HG02798 (cell line): Measurements from ENCODE around the gene S1PR5.
"Not testable (repeated sequence)": the region's sequence is repeated elsewhere in the genome, so short reads cannot be mapped to it uniquely, and the experiment has no call there.

Experiments
- ATAC-seq: cut with Tn5 transposase; IDR thresholded peaks from one replicate; pipeline ENCODE4 v1.9.1; 2021; ENCODE audit warnings: mild to moderate bottlenecking; ENCODE audit not compliant: unreplicated experiment, poor library complexity

Gene S1PR5, protein sequence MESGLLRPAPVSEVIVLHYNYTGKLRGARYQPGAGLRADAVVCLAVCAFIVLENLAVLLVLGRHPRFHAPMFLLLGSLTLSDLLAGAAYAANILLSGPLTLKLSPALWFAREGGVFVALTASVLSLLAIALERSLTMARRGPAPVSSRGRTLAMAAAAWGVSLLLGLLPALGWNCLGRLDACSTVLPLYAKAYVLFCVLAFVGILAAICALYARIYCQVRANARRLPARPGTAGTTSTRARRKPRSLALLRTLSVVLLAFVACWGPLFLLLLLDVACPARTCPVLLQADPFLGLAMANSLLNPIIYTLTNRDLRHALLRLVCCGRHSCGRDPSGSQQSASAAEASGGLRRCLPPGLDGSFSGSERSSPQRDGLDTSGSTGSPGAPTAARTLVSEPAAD

DNA sequence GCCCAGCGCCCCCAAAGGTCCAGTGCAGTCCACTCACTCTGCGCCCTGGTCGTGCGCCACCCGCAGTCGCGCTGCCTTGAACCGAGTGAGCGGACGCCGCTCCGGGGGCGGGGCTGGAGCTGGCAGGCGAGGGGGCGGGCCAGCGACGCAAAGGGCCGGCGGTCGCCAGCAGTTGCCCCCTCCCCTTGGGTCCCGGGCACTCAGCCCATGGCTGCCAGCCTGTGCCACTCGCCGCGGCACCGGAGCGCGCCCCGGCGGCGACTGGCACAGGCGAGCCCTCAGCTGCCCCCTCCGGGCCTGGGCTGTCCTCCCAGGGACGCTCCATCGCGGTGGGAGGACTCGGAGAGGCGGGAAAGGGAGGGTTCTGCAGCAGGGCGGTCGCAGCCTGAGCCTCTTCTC, at the start of gene S1PR5:
S1PR5 (minus strand) TSS at position 87 of the 399 bp plus-strand sequence. CDS start 2,436 bp downstream, outside the sequence.
- no peak for ATAC-seq

DNA sequence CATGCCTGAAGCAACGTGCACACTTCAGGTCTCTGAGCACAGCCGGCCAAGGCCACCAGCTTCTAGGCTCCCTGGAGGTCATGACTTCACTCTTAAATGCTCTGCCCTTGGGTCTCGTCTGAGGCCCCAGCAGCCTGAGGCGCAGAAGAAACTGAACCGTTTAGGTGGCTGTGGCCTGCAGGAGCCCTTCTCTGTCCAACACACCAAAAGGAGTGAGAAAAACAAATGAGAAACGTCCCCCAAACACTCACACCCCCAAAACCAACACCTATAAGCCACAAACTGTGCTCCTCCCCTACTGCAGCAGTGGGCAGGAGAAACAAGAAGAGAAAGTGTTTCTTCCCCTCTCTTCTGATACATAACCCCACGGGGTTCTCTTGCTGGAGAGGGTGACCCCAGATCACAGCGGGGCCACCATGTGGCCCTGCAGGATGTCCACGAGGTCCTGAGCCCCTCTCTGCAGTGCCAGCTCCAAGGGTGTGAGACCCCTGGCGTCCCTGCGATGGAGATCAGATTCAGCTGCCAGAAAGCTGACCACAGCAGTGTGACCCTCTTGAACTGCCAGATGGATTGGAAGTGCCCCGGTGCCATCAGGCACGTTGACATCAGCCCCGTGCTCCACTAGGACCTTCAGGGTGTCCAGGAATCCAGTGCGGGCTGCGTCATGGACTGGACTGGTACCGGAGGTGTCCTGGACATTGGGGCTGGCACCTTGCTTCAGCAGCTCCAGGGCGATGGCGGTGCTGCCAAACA, 49.6 kb upstream of the S1PR5 start:
- peak; percentile 19 for ATAC-seq

DNA sequence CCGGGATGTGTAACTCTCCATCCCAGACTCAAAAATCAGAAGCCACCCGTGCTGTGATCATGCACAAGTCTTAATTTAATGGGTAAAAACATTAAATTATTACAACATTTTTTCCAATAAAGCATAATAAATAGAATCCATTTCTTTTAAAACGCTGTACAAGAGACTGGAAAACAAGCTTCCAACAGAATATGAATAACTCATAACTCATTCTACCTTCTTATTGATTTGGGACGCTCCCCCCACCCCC, 49.1 kb upstream of the S1PR5 start:
- no peak for ATAC-seq

DNA sequence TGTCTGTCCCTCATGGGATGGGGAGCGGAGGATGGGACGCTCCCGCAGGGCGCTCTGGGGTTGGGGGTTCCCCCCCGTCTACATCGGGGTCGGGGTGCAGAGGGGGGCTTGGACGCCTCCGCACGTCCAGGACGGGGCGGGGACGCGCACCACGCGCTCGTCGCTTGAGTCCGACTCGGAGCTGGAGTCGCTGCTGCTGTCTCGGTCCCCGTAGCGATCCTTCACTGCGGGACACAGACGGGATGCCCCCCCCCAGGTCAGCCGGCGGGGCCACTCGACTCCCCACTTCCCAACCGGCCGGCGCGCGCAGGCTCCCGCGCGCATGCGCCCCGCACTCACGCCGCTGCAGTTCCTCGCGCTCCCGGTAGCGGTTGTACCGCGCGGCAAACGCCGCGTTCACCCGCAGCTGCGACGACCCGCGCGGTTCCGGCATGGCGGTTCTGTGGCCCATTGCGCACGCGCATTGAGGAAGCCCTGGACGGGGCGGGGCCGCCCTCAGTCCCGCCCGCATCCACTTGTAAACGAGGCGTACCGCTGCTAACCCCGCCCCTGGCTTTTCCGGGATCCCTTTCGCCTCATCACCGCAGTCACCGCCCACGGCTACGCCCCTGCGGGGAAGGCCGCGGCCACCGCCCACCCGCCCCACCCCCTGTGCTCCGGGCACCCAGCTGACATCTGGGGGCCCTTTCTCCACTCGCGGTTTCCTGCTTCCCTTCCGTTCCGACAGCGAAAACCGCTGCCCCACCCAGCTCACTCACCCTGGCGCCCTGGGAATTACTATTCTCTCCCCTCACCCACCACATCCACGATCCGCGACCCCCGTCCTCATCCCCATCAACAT, 48.5 kb upstream of the S1PR5 start, which contains the start of gene KRI1:
KRI1 (minus strand) TSS at position 444 of the 841 bp plus-strand sequence; CDS start at position 433, 11 bp downstream.
- ATAC-seq, result peak; percentile 62

DNA sequence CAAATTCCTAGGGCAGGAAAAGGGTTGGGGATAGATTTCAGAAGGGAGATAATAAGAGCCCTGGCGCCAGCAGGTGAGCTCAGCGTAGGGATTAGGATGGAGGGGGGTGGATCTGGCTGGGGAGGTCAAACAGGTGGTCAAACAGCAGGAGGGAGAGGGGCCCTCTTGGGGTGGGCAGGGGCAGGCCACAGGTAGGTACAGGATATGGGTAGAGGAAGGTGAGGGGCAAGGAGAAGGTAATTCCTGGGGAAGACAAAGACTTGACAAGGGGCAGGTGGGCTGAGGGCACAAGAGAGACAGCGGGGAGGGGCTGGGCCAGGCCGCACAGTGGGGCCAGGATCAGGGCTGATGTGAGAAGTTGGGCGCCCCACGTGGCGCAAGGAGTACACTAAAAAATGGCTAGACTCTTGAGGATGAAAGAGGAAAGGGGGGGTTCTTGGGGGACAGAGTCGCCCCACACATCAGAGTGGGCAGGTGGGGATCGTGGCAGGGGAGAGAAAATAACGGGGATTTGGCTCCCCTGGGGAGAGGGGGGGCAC, 47.9 kb upstream of the S1PR5 start:
- no peak for ATAC-seq

DNA sequence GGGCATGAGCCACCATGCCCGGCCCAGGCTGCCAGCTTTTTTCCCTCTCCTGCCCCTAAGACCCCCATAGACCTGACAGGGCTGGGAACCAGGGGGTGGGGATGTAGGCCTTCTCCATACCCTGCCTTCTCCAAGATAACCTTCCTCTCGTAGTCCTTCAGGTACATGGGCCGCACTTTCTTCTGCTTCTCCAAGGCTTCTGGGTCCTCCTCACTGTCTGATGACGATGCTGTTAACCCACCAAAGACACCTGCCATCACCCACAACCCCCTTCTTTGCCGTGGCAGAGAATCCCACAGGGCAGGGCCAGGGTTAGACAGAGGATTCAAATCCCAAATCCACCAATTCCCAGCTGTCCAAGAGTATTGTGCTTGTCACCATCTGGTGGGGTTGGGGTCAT, 45.4 kb upstream of the S1PR5 start:
- no peak for ATAC-seq

DNA sequence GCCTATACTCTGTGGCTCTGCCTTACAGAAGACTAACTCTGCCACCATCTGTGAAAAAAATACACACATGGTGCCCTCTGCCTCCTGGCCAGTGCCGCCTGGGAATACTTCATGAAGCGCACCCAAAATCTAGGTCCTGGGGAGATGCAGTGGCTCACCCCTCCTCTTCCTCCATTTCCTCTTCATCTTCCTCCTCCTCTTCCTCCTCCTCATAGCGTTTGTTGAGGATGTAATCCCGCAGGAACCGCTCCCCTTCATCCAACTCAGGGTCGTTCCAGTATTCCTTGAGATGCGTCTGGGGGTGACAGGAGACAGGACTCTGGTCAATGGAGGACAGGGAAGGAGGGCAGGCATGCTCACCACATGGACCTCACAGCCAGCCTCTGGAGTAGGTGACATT, 42.9 kb upstream of the S1PR5 start:
- ATAC-seq, result no peak

DNA sequence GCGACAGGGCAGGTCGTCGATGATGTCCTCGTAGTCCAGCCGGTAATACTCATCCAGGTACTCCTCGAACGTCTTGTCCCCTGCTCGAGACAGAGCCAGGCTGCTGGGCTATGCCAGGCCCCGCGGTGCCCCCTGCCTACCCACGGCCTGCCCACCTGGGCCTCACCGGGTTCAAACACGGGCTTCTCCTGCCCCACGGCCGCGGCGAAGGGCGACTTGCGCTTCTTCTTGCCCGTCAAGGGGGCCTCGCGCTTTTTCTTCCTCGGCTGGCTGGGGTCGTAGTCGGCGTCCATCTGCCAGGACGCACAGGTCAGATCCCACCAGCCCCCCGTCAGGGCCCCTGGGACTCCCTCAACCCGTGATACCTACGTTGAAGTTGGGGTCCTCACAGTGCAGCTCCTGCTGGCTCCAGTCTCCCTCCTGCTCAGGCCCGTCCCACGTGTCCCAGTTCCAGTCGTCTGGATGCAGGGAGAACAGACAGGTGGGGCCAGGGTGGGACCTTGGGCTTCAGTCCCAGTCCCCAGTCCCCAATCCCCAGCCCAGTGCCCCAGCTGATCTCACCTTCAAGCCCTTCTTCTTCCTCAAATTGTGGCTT, 40.5 kb upstream of the S1PR5 start:
- no peak for ATAC-seq

DNA sequence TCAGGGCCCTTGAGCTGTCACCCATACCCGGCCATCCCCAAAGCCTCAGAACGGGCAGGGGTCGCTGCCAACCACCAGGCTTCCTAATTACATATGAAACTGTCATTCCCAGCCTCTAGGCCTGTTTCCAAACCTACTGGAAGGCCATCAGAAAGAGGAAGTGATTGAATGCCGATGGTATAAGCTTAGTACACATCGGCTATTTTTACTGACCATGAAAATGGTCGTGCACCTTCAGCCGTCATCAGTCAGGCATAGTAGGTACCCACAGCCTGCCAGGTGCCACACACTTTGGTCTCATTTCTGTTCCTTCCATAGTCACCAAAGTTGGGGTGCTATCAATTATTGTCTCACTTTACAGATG, 38.3 kb upstream of the S1PR5 start:
- ATAC-seq, result no peak

DNA sequence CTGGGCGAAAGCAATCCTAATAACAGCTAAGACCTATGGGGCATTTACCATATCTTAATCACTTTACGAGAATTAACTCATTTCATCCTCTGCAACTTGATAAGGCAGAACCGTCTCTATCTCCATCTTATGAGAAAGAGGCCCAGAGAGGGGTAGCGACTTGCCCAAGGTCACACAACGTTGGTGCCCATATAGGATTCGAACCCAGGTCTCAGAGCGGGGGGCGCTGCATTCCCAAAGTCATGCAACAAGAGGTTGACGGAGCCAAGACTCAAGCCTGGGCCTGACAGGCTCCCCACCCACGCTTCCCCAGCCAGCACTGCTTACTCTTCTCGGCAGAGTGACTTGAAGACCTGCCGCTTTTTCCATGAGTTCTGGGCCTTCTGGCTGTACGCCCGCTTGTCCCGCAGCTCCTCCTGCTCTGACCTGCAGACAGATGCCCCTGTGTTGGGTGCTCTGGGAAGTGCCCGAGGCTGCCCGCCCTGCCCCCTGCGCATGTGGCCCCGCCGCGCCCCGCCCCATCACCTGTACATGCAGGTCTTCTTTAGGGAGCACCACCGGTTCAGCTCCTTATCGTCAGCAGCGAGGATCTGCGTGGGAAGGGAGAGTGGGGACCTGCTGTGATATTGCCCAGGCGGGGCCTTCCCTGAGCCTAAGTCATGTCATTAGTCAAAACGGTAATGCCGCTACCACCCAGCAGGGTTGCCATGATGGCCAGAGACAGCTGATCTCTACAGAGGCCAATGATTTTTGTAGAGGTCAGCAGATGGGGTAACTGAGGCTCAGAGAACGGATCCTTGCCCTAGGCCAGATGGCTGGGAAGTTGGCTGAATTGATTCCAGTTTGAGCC, 37.7 kb upstream of the S1PR5 start:
- no peak for ATAC-seq

DNA sequence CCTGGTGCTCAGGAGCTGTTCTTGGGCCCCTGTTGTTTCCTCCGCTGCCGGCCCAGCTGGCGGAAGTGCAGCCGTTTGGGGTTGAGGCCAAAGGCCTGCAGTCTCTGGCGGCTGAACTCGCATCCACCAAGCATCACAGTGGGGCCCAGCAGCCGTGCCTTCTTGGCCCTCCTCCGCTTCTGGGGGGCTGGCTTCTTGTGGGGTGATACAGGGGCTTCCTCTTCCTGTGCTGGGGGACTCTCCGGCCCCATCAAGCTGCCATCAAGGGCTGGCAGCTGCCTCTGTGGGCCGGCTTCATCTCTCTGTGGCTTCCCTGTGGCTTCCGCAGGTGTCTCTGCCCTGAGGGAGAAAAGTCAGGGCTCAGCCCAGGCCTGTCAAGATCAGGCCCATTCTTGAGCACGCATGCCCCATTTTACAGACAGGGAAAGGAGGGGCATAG, 36.7 kb upstream of the S1PR5 start:
- peak; percentile 55 for ATAC-seq

DNA sequence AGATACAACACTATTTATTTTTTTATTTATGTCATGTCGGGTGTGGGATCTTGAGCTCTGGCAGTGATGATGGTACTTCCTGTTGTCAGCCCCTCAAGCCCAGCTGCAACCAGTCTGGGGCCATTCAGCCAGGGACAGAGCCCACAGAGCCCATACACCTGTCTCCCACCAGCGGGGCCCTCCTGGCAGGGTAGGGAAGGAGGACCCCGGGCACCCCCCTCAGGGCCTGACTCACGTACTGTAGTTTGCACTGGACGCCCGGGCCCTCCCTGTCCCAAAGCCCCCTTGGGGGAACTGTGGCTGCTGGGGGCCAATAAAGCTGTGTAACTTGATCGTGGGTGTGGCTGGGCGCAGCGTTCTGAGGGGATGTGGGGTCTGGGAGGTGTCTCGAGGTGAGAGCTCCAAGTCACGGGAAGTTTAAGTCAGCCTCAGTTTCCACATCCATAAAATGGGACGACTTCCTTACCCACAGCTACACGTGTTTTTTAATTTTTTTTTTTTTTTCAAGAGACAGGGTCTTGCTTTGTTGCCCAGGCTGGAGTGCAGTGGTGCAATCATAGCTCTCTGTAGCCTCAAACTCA, 35.9 kb upstream of the S1PR5 start:
- no peak for ATAC-seq

DNA sequence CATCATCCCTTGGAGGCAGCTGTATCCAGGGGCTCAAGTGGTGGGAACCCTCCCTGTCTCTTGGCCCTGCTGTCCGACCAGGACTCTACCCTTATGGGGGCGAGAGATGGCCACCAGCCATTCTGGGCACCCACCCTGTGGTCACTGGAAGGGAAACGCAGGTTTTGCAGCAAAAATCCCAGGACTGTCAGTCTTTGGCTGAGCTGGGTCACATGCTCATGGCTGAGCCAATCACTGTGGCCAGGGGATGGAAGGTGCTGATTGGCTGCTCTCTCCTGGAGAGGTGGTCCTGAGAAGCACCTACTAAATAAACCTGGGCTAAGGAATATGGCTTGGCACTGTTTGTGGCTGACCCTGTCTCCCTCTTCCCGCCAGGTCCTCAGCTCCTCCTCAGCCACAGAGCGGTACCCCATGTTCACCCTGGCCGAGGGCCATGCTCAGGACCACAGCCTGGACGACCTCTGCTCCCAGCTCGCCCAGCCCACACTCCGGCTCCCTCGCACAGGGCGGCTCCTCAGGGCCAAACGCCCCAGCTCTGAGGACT, 35.3 kb upstream of the S1PR5 start:
- ATAC-seq, result no peak

DNA sequence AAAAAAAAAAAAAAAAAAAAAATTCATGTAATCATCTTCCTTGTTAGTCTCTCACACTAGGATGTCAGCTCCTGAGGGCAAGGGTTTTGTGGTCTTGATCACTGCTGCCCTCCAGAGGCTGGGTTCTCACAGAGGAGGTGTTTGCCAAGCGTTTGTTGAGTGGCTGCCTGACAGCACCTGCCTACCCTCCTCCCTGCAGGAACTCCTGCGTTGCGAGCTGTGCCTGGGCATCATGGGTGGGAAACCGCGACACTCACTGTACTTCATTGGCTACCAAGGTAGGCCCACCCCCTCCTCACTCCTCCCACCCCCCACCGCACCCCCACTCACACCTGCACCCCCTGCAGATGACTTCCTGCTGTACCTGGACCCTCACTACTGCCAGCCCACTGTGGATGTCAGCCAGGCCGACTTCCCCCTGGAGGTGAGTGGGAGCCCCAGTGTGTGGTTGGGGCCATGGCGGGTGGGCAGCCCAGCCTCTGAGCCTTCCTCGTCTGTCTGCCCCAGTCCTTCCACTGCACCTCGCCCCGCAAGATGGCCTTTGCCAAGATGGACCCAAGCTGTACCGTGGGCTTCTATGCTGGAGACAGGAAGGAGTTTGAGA, 34.6 kb upstream of the S1PR5 start:
- no peak for ATAC-seq

DNA sequence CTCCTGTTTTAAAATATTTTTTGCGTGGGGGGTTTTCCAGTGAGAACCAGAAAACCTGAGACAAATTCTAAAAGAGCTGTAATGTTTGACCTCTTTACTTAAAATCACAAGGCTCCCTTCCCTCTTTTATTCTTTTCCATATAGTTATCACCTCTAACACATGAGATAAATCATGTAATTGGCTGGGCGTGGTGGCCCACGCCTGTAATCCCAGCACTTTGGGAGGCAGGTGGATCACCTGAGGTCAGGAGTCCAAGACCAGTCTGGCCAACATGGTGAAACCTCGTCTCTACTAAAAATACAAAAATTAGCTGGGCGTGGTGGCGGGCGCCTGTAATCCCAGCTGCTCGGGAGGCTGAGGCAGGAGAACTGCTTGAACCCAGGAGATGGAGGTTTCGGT, 33.8 kb upstream of the S1PR5 start:
- not testable (repeated sequence) for ATAC-seq

DNA sequence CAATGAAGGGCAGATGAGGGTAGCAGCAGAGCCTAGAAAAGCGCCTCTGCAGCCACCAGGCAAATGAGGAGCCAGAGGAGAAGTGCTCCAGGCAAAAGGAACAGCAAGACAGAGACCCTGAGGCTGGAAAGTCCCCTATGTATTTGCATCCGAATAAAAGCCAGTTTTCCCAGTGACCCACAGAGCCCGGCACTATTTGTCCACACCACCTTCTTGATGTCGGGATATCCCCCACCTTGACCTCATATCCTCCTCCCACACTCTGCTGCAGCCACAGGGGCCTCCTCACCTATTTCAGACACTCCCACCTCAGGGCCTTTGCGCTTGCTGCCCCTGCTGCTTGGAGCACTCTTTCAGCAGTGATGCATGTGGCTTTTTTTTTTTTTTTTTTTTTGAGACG, 33.1 kb upstream of the S1PR5 start:
- ATAC-seq, result no peak

DNA sequence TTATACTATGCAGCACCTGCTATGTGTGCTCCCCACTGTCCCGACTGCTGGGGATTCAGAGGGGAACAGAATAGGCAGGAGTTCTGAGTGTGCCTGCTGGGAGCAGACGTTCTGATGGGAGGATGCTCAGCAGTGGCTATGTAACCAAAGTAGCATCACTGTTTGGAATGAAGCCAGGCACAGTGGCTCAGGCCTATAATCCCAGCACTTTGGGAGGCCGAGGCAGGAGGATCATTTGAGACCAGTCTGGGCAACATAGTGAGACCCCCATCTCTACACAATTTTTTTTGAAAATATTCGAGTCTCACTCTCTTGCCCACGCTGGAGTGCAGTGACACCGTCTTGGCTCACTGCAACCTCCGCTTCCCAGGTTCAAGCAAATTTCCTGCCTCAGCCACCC, 32.5 kb upstream of the S1PR5 start:
- no peak for ATAC-seq

DNA sequence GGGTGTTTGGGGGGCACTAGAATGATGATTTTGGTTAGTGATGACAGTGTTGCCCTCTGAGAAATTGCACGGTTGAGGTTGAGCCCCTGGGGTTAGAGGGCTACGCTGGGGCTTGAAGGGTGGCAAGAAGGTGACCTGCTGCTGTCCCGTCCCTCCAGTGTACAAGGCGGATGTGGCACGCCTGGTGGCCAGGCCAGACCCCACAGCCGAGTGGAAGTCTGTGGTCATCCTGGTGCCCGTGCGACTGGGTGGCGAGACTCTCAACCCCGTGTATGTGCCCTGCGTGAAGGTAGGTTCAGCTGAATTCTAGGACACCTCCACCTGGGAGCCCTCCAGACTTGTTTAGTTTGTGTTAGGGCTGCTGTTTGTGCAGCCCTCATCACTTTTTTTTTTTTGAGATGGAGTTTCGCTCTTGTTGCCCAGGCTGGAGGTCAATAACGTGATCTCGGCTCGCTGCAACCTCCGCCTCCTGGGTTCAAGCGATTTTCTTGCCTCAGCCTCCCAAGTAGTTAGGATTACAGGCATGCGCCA, 31.6 kb upstream of the S1PR5 start:
- no peak for ATAC-seq
